Myocyte (in vitro differentiated cells): ENCODE results near the gene FMNL2. TPM values are rescaled to one million over a fixed set of nuclear protein-coding genes. Genes with fewer than 3 reads are reported as not detected.

Source experiments
- DNase-seq: peaks from one replicate; pipeline ENCODE4 v3.0.0-alpha.2; 2012; ENCODE audit warnings: low read depth
- total RNA-seq: library from RNA; depleted of rRNA; stranded (reverse); fragments of >200 nt; gene quantifications from 2 replicates; pipeline ENCODE4 v1.2.3, GENCODE V29; 2014

Gene FMNL2
- total RNA-seq, 1 donor from 2014 or later, result 7.0 TPM

GRCh38 chr2:152569186-152569585 lies 234.2 kb downstream of the FMNL2 start:
- DNase-seq, result no peak

DNA sequence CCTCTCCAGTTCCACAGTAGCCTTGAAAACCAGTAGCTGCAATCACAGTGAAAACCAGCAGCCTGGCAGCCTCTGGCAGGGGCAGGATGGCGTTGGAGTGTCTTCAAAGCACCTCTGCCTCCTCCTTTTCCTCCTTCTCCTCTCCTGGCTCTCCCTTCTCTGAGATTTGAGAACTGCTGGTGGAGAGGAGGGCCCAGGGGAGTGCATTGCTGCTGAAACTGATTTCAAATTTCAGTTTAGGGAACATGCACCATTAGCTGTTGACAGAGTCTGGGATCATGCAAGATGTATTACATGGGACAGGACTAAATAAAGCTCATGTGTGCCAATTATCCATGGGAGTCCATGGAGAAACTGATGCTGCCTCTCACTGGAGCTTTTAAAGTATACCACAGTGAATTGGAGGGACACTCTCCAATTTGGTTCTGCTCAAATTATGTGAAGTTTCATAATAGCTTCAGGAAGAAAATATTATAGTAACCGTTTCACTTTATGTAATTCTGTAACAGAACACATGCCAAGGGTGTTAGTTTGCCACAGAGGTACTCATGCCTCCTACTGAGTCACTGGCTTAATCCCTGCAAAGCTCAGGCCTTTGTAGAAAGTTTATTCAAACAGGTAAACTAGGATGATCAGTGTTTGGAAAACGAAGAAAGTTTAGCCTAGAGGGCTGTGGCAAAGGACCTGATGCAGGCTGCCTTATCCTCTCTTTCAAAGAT lies 236.2 kb downstream of the FMNL2 start:
- no peak for DNase-seq

- DNase-seq, result no peak
Measured at GRCh38 chr2:152572031-152572430, 237.1 kb downstream of the FMNL2 start.

- DNase-seq, result peak; percentile 95
Measured at GRCh38 chr2:152573168-152573567, 238.2 kb downstream of the FMNL2 start.

DNA sequence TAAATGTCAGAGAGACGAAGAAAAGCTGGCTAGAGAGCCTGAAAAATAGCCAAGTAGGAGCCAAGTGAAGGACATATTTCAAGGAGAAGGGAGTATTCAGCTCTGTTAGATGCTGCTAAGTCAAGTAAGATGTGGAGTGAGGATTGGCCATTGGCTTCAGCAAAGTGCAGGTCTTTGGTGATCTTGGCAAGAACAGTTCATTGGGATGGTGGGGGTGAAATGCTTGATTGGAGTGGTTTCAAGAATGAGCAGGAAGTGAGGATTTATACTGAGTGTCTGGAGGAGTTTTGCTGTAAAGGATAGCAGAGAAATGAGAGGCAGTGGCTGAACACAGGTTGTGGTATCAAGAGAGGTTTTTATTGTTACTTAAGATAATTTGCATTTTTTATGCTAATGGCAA lies 242.6 kb downstream of the FMNL2 start:
- DNase-seq, result no peak

GRCh38 chr2:152578573-152578972 lies 243.6 kb downstream of the FMNL2 start:
- no peak for DNase-seq

- DNase-seq, result peak; percentile 41
Measured at GRCh38 chr2:152580714-152581113, 245.7 kb downstream of the FMNL2 start.

DNA sequence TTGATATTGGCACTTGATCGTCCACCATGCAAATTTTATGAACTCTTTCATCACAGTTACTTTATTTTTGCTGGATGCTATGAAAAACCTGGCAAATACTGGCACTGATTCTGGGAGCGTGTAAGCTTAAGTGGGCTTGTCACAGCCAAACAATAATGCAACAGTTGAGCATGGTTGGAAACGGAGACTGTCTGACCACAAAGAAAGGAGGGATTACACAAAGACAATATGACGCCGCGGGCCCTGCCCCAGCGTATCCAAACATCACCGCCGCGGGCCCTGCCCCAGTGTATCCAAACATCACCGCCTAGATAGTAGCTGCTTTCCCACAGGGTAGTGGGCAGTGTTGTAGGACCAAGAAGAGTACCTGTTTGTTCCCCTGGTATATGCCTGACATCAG lies 246.4 kb downstream of the FMNL2 start:
- DNase-seq, result peak; percentile 65

DNA sequence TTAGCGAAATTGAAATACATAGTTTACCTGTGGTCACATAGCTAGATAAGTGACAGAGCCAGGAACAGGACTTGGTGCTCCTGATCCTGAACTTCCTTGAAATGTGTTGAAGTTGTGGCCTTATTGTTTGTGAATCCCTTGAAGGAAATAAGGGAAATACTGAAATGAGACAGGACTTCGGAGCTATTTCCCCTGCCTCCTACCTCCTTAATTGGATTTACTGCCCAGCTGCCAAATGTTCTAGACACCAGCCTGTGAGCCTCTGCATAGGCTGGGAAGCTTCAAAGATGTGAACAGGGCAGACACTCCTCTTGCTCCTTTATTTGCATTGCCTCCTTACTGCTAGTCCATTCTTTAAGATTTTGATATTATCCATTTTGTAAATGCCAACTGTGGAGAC lies 247.1 kb downstream of the FMNL2 start:
- no peak for DNase-seq

DNA sequence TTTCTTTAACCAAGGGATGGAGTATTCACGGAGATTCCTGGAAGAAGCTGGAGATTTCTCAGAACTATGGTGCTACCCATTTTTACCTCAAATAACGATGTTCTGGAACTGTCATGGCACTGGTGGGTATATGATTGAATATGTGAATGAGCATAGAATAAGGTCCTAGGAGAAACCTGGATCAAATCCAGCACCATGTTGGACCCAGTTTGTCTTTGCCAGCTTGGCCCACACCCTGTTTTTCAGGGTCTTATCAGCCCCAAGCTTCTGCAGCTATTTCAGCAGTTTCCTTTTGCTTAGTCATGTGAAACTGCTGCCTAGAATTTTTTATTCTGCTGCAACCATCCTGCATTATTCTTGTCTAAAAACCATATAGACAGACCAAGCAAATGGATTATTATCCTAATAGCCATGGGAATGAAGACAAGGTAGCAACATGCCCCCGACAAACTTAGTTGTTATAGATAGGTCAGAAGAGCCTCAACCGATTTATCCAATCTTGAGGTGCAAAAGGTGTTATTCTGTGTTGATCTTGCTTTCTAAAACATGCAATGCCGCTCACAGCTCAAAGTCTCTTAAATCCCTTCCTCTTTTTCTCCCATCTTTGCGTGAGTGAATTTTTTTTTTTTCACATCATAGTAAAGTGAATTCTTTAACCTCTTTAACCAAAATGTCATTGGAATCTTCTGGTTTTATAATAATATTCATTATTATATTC lies 248.7 kb downstream of the FMNL2 start:
- no peak for DNase-seq

DNA sequence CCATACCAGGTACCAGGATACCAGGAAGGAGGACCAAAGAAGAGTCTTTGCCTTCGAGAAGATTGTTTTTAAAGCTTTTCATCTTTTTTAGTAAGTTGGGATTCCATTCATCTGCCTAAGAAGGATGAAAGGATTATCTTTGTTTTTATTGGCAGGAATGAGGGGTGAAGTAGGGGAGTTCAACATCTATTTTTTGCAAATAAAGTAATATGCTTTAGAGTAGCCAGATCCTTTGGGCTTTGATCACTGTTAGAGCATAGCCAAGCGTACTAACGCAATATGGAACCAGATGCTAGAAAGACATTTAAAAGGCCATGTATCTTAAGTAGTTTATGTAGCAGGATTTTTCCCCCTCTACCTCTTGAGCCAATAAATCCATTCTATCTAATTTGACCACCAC lies 249.3 kb downstream of the FMNL2 start:
- DNase-seq, result peak; percentile 38

- peak; percentile 91 for DNase-seq
Measured at GRCh38 chr2:152585830-152586484, 251.0 kb downstream of the FMNL2 start.

DNA sequence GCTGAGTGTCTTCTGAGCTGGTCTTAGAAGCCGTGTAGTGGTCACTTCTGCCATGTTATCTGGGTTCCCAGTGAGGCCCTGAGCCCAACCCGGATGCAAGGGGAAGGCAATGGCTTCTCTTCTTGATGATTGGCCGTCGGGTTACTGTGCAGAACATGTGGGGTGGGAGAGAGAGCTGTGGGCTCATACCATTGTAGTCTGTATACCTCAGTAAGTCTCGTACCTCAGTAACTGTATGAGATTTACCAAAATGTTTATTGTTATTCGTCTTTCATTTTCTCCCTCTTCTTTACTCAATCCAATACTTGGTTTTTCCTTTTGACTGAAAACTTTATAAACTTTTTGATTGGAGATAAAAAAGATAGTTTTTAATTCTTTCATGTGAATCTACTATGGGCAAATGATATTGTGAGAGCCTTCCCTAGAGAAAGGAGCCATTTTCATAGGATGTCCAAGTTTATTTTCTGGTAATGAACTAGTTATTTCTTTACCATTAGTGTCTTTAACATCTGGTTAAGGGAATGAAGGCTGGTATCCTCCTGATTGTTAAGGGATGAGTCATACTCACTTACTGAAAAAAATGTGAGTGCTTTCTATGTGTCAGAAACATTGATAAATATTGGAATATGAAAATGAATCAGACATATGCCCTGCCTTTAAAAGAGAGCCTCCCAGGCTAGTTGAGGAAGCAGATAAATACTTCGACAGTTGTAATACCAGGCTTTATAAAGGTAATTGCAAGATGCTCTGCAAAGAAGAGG lies 252.4 kb downstream of the FMNL2 start:
- no peak for DNase-seq

DNA sequence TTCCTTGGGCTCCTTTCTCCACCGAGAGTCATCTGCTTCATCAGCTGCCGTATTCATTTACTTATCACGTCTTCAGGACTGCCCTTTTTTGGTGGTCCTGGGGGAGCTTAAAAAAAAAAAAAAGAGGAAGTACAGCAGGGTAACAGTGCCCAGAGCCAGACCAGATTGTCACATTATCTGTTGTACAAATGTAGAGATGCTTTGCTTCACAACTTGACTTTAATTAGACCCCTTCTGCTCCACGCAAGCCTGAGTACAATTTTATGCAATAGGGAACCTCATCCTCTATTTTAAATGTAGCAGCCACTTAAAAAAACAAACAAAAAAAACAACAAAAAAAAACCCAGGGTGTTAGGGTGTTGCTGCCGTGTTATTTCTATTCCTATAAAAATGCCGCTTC lies 254.0 kb downstream of the FMNL2 start:
- no peak for DNase-seq

DNA sequence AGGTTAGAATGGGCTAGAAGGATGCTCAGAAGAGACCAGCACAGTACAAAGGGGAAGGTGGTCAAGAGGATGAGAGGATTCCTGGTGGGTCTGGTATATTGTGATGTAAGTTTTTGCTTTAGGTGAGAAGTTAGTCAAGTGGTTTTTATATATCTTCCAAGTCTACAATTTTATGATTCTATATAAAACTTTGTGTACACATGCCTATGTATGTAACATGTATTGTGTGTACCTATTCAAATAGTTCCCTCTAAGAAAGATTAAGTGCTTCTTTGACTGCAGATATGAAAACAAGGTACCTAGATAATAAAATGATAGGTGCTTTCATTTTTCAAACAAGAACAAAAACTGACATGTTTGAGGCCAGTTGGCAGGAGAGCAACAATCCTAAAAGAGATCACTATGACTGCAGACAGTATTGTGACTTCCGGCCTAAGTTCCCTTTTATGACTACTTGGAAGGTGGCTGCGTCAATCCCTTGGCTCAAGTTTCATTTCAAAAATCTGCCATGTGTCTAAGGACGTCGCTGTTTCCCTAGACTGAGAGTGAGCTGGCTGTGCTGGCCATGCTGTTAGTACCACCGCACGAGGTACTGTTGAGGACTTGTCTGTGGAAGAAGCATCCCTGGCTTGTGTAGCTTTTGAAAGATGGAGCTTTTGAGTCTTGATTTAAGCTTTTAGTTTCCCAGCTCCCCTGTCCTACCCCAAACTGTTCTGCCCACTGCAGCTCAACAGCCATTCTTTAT lies 259.2 kb downstream of the FMNL2 start:
- DNase-seq, result peak; percentile 56

DNA sequence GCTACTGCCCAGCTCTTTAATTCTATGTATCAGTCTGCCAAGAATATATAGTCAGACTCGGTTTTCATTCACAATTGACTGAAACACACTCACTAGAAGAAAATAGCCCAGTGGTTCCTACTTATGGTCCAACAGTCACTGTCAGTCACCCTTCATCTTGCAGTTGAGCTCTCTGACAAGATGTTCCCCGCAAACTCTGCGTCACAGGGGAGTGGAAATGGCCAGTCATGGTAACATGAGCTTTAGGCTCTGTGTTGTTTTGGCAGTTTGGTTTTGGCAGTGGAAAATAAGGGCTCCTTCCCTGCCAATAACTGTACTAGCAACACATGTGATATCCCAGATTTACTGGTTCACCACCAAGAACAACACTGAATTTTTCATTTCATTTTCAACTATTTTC lies 259.8 kb downstream of the FMNL2 start:
- peak; percentile 94 for DNase-seq

GRCh38 chr2:152598975-152599759 lies 264.2 kb downstream of the FMNL2 start:
- no peak for DNase-seq

DNA sequence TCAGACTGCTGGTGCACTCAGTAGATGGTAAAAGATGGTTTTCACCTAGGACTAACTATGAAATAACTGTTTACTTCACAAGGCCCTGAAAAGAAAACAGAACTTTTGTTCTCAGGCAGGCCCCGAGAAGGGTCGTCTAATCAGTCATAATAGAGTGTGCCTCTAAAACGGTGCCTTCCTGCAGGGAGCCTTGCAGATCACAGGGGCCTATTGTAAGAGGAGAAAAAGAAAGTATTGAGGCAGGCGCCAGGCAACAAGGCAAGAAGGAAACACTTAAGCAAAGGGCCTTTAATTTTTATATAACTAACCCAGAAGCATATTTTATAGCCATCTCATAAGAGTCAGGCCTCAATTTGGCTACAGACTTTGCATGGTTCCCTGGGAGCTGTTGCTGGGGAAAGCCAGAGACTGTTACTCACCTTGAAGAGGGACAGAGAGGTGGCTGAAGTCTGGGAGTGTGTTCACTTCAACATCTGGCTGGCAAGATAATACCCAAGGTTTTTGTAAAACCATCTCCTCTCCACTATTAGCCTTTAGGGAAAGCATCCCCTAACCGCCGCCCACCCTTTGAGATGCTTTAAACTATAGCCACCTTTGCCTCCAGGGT lies 265.2 kb downstream of the FMNL2 start:
- DNase-seq, result no peak

- DNase-seq, result peak; percentile 38
Measured at GRCh38 chr2:152600697-152601096, 265.7 kb downstream of the FMNL2 start.

- no peak for DNase-seq
Measured at GRCh38 chr2:152602750-152603149, 267.8 kb downstream of the FMNL2 start.
